ENCODE measurements around the gene ITSN1.

DNA sequence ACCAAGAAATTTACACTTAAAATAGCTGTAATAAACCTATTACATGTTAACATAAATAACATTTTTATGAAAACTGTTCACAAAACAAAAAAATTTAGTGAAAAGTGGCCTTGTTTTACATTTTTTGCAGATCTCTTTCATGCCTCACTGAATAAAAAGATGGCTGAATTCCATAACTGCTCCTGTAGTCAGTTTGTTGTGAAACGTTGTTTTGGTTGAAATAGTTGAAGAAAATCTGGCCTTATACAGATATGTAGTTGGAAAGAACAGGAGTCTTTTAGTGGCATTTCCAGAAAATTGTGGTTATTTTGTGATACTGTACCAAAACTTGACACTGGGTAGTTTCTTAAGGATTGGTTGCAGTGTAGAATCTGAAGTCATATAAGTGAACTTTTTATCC is 18.1 kb downstream of the ITSN1 start:
- TF ChIP-seq CTCF (IDR thresholded peaks at IDR 0.05), result no peak
- TF ChIP-seq POLR2A (IDR thresholded peaks at IDR 0.05), result no peak
